ENCODE results near the gene CRIP2.

CRIP2 gene

GRCh38 chr14:105449276-105450122 lies 25.1 kb upstream of the CRIP2 start:
- Histone ChIP-seq H3K9me2 (ENCODE audit: low read depth, low read length) (no peaks in the 10 kb centered on the region), H3K4me2 (ENCODE audit: low read length) (no peak overlapping the region), H3K4me3 (ENCODE audit: low read depth, low read length, poor library complexity, severe bottlenecking) (no peak overlapping the region), H3F3A (ENCODE audit: insufficient read depth, low read length) (no peaks in the 10 kb centered on the region), H2AFZ (ENCODE audit: low read length) (no peak overlapping the region), H3K9ac (ENCODE audit: low read length) (no peak overlapping the region), H3K79me2 (ENCODE audit: insufficient read depth, low read length) (no peaks in the 10 kb centered on the region), H4K20me1 (ENCODE audit: insufficient read depth, low read length) (no peaks in the 10 kb centered on the region), H3K9me3 (ENCODE audit: low read length) (no peaks in the 10 kb centered on the region), H3K27me3 (ENCODE audit: insufficient read depth, low read length) (no peaks in the 10 kb centered on the region), H3K4me1 (ENCODE audit: insufficient read depth, low read length, severe bottlenecking) (no peaks in the 10 kb centered on the region), H3K27ac (ENCODE audit: low read depth, low read length, poor library complexity, severe bottlenecking) (no peak overlapping the region), H3K36me3 (ENCODE audit: insufficient read depth, low read length) (peaks cover 52% of the 10 kb centered on the region; the same call in 1 of the 2 replicates)
- no peak for TF ChIP-seq EZH2 (IDR thresholded peaks at IDR 0.05; ENCODE audit: borderline replicate concordance, low read length)
- TF ChIP-seq CTCF (IDR thresholded peaks at IDR 0.05; ENCODE audit: low read length) = no peak

- Histone ChIP-seq H3K79me2 (ENCODE audit: insufficient read depth, low read length) (no peaks in the 10 kb centered on the region), H3K27me3 (ENCODE audit: insufficient read depth, low read length) (no peaks in the 10 kb centered on the region), H3K4me2 (ENCODE audit: low read length) (no peak overlapping the region), H3K9me3 (ENCODE audit: low read length) (no peaks in the 10 kb centered on the region), H3K9me2 (ENCODE audit: low read depth, low read length) (no peaks in the 10 kb centered on the region), H3K4me3 (ENCODE audit: low read depth, low read length, poor library complexity, severe bottlenecking) (no peak overlapping the region), H3F3A (ENCODE audit: insufficient read depth, low read length) (no peaks in the 10 kb centered on the region), H3K4me1 (ENCODE audit: insufficient read depth, low read length, severe bottlenecking) (no peaks in the 10 kb centered on the region), H3K36me3 (ENCODE audit: insufficient read depth, low read length) (peaks cover 58% of the 10 kb centered on the region), H3K9ac (ENCODE audit: low read length) (no peak overlapping the region), H4K20me1 (ENCODE audit: insufficient read depth, low read length) (no peaks in the 10 kb centered on the region), H3K27ac (ENCODE audit: low read depth, low read length, poor library complexity, severe bottlenecking) (no peak overlapping the region), H2AFZ (ENCODE audit: low read length) (no peak overlapping the region)
- TF ChIP-seq CTCF (IDR thresholded peaks at IDR 0.05; ENCODE audit: low read length) (no peak), EZH2 (IDR thresholded peaks at IDR 0.05; ENCODE audit: borderline replicate concordance, low read length) (no peak)
Measured at GRCh38 chr14:105450123-105450505, 24.5 kb upstream of the CRIP2 start.

- H3K9ac ChIP-seq (ENCODE audit: low read length) = no peak overlapping the region
- peaks cover 68% of the 10 kb centered on the region for H3K36me3 ChIP-seq (ENCODE audit: insufficient read depth, low read length)
Measured at GRCh38 chr14:105450864-105451720, 23.5 kb upstream of the CRIP2 start.

More at GRCh38 chr14:105450864-105451720, 23.5 kb upstream of the CRIP2 start:
- Histone ChIP-seq H4K20me1 (ENCODE audit: insufficient read depth, low read length) (no peaks in the 10 kb centered on the region), H3K4me1 (ENCODE audit: insufficient read depth, low read length, severe bottlenecking) (no peaks in the 10 kb centered on the region), H3F3A (ENCODE audit: insufficient read depth, low read length) (no peaks in the 10 kb centered on the region), H3K79me2 (ENCODE audit: insufficient read depth, low read length) (no peaks in the 10 kb centered on the region), H3K9me2 (ENCODE audit: low read depth, low read length) (no peaks in the 10 kb centered on the region), H3K9me3 (ENCODE audit: low read length) (no peaks in the 10 kb centered on the region), H2AFZ (ENCODE audit: low read length) (no peak overlapping the region), H3K4me3 (ENCODE audit: low read depth, low read length, poor library complexity, severe bottlenecking) (no peak overlapping the region), H3K27me3 (ENCODE audit: insufficient read depth, low read length) (no peaks in the 10 kb centered on the region), H3K4me2 (ENCODE audit: low read length) (no peak overlapping the region), H3K27ac (ENCODE audit: low read depth, low read length, poor library complexity, severe bottlenecking) (no peak overlapping the region)
- TF ChIP-seq EZH2 (IDR thresholded peaks at IDR 0.05; ENCODE audit: borderline replicate concordance, low read length) (no peak), CTCF (IDR thresholded peaks at IDR 0.05; ENCODE audit: low read length) (no peak)
